ENCODE results near the gene RAB26.
A peak's percentile ranks its signal among the peaks of the same experiment; 100 is the strongest.
"Not testable (repeated sequence)": the region's sequence is repeated elsewhere in the genome, so short reads cannot be mapped to it uniquely, and the experiment has no call there.

Gene RAB26

DNA sequence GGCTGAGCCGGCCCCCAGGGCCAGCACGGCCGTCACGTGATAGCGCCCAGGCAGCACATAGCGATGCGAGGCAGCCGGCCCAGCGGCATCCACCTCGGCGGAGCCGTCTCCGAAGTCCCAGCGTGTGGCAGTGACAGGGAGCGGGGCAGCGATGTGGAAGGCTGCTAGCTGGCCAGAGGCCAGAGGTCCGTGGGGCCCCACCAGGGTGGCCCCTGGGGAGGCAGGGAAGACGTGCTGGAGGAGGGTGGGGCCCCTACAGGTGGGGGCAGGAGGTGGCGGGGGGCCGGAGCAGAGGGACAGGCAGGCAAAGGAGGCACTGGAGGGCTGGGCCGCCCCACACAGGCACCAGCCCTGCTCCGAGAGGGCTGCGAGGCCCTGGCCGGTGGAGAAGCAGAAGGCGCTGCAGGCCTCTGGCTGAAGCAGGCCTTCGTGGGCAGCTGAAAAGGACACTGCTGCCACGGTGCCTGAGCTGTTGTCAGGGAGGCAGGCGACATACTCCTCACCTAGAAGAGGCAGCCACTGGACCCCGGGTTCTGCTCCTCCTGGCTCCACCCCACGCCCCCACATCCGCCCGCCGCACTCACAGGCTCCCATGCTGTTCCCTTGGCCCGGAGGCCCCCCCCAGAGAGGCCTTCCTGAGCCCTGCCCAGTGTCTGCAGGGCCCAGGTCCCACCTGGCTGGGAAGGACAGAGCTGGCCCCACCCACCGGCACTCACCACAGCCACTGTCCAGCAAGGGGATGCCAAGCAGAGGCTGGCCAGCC is 30.3 kb upstream of the RAB26 start:
- DNase-seq = not testable (repeated sequence)

DNA sequence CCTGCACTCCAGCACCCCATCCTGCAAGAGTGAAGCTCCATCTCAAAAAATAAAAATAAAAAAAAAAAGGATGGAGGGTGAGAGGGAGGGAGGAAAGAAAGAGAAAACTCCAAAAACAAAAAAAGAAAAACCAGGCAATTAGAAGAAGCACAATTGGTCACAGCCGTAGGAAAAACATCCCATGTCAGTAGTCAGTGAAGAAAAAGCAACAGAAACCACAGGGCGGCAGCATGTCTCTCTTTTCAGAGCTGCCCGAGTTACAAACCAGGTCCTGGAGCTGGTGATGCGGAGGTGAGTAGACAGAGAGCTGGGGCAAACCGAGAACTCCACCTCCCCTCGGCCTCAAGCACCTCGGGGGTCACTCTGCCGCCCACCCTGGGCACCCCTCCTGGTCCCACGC is 27.1 kb upstream of the RAB26 start:
- not testable (repeated sequence) for DNase-seq

GRCh38 chr16:2121853-2122252 is 26.6 kb upstream of the RAB26 start:
- DNase-seq = no peak

DNA sequence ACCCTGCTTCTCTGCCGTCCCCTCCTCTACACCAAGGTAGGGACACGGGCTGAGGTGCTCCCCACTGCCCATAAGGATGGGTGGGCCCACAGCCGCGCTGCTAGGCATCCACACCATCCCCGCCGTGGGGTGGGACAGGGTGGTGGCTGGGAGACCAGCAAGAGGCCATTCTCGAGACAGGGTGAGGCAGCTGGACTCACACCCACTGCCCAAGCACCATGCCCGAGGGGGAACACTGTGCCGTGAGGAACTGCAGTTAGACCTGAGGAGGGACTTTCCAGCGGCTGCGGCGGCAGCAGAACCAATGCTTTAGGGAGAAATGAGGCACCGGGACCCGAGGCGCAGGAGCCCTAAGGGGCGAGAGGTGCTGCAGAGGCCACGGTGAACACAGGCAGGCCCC is 26.0 kb upstream of the RAB26 start:
- DNase-seq = no peak

- DNase-seq = not testable (repeated sequence)
Observed at GRCh38 chr16:2122934-2123683, 25.3 kb upstream of the RAB26 start.

- not testable (repeated sequence) for DNase-seq
Observed at GRCh38 chr16:2123706-2124376, 24.6 kb upstream of the RAB26 start.

GRCh38 chr16:2124377-2124693 is 24.1 kb upstream of the RAB26 start:
- DNase-seq = not testable (repeated sequence)

GRCh38 chr16:2124694-2125444 is 23.6 kb upstream of the RAB26 start:
- DNase-seq = peak; percentile 92

DNA sequence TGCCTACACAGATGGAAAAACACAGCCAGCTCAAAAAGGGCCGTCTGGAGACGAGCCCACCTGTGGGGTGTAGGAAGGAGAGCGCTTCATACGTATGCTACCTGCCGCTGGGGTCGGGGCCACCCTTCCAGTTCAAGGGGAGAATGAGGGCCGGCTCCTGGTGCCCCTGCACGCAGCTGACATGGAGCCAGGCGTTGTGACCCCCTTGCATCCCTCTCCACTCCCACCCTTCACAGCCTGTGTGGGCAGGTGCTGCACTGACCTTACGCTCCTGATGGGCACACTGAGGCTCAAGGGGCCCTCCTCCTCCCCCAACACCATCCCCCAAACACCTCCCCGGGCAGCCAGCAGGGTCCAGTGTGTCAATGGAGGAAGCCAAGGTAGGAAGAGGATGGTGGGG is 22.8 kb upstream of the RAB26 start:
- DNase-seq = not testable (repeated sequence)

GRCh38 chr16:2126161-2126743 is 22.2 kb upstream of the RAB26 start:
- DNase-seq = peak; percentile 75

GRCh38 chr16:2126928-2127556 is 21.4 kb upstream of the RAB26 start:
- not testable (repeated sequence) for DNase-seq

DNA sequence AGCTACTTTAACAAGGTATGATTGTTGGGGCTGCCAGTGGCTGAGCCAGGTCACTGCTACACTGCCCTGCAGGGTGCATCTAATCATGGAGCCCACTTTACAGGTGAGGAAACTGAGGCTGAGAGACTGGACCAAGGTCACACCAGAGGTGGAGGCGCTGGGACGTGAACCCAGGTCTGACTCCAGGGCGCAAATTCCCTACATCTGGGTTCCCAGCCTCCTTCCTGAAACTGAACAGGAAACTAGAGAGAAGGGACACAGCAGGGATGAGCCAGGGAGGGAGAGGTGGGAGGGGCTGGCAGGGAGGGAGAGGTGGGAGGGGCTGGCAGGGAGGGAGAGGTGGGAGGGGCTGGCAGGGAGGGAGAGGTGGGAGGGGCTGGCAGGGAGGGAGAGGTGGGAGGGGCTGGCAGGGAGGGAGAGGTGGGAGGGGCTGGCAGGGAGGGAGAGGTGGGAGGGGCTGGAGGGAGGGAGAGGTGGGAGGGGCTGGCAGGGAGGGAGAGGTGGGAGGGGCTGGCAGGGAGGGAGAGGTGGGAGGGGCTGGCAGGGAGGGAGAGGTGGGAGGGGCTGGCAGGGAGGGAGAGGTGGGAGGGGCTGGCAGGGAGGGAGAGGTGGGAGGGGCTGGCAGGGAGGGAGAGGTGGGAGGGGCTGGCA is 20.7 kb upstream of the RAB26 start:
- DNase-seq = not testable (repeated sequence)

DNA sequence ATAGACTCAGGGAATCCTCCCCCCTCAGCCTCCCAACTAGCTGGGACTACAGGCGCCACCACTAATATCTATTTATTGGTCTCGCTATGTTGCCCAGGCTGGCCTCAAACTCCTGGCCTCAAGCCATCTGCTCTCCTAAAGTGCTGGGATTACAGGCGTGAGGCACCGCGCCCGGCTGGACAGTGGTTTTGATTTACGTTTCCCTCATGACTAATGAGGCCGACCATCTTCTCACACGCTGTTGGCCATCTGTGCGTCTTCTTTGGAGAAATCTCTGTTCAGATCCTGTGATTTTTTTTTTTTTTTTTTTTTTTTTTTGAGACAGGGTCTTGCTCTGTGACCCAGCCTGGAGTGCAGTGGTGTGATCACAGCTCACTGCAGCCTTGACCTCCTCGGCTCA is 19.2 kb upstream of the RAB26 start:
- DNase-seq = not testable (repeated sequence)

DNA sequence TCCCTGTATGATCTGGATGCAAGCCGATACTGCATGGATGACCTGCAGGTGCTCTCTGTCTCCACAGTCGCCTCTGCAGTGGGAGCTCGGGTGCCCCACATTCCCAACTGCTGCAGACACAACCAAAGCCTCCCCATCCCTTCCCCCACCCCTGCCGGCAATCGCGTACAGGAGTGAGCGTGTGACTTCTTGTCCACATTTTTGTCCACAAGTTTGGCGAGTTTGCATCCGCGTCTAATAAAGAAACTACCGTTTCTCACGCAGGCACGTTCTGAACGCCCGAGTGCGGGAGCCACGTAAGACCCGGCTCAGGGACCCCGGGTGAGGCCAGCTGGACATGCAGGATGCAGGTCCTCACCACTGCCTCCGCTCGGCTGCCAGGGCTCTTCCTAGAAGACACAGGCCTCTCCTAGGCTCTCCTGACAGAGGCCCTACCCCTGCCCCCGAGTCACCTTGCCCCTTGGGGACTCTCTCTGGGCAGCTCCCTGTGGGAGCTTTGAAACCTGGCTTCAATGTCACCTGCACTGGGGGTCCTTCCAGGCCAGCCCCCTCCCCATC is 18.5 kb upstream of the RAB26 start:
- DNase-seq = not testable (repeated sequence)

GRCh38 chr16:2133797-2134196 is 14.6 kb upstream of the RAB26 start:
- DNase-seq = not testable (repeated sequence)

DNA sequence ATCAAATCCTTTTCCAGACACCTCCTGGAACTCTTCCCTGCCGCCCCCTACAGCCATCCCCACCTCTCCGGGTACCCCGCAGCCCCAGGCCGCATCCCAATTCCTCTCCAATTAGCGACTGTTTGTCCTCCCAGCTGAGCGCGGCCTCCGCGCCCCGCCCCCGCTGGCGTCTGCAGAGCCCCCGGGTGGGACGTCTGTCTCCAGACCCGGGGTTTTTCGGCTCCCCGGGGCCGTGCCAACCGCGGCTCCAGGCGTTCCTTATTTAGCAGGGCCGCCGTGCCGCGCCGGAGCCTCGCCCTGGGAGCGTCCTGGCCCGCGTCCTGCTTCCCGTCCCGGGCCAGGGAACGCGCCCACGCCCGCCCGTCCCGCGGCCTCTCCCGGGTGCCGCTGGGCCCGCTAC is 13.4 kb upstream of the RAB26 start:
- not testable (repeated sequence) for DNase-seq

DNA sequence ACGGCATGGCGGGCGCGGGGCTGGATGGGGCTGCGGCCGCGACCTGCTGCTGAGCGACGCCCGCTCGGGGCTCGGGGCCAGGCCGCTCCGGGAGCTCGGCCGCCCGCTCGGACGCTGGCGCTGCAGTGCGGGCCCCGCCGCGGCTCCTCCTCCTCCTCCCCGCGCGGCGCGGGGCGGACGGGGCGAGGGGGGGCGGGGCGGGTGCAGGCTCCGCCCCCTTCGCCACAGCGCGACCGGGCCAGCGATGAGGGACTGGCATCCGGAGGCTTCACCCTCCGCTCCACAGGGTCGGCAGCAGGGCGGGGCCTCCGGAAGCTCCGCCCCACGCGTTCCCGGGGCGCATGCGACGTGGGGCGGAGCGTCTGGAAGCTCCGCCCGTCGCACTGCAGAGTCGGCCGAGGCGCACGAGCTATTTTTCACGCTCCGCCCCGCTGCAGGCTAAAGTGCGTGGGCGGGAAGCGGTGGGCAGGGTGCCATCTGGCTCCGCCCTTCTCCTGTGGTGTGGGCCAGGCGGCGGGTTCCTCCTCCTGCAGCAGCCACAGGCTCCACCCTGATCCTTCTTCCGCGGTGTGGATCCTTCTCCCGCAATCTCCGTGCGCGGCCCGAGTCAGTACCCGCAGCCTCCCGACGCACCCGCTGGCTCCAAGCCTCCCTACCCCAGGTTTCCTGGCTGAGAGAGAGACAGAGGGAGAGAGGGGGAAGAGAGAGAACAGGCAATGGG is 12.5 kb upstream of the RAB26 start, which contains the start of gene PKD1:
TSS of gene PKD1 (minus strand) at position 129 of the 721 bp plus-strand sequence. CDS start 209 bp downstream, outside the sequence.
- peak; percentile 88 for DNase-seq

- DNase-seq = no peak
Observed at GRCh38 chr16:2142942-2143877, 5.2 kb upstream of the RAB26 start.

DNA sequence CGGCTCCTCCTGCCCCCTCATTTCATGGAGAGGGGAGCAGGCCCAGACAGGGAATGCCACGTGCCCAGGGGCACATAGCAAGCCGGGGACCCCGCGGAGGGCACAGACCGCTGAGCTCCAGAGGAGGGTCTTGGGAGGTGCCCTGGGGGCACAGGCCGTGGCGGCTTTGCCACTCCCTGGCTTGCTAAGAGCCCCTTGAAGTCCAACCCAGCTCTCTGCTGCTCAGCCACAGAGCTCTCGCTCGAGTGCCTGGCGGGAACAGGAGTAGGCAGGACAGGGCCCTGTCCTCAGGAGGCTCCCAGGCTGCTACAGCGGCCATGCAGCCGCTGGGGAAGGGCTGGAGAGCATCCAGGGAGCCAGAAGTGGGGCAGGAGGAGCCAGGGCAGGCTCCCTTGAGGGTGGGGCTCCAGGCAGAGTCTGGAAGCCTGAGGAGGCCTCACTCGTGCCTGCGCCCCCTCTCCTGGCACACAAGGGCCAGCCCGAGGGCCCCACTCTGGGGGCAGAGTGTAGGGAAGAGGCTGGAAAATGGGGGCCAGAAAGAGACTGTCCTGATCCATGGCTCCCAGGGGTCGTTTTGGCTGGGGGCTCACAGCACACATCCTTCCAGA is 4.4 kb upstream of the RAB26 start:
- DNase-seq = no peak
